GM21528 (cell line): ENCODE measurements around the gene ZCCHC7.
"Not testable (repeated sequence)": the region's sequence is repeated elsewhere in the genome, so short reads cannot be mapped to it uniquely, and the experiment has no call there.

Source experiments
- ATAC-seq: cut with Tn5 transposase; IDR thresholded peaks from one replicate; pipeline ENCODE4 v1.9.1; 2021; ENCODE audit warnings: mild to moderate bottlenecking, moderate library complexity; ENCODE audit not compliant: unreplicated experiment, low FRiP score

The ZCCHC7 gene

DNA sequence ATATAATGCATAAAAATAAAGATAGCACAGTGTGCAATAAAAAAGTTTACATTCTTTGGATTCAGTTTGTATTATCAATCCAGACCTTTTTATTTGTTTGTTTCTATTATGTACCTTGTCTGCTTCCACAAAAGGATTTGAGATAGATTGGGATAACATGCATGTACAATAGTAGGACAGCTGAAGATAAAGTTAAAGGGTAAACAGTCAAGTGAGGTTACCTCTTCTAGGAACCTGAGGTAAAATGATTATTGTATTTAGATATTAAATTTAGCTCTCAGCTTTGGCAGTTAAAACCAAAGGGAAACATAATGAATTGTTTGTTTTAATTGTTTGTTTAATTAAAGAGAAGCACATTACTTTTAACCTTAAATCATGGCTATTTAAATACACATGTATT lies 81.7 kb downstream of the ZCCHC7 start:
- ATAC-seq: no peak

DNA sequence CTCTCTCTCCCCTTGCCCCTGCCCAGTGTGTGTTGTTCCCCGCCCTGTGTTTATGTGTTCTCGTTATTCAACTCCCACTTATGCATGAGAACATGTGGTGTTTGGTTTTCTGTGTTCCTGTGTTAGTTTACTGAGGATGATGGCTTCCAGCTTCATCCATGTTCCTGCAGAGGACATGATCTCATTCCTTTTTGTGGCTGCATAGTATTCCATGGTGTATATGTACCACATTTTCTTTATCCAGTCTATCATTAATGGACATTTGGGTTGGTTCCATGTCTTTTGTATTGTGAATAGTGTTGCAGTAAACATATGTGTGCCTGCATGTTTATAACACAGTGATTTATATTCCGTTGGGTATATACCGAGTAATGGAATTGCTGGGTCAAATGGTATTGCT lies 83.1 kb downstream of the ZCCHC7 start:
- not testable (repeated sequence) for ATAC-seq

DNA sequence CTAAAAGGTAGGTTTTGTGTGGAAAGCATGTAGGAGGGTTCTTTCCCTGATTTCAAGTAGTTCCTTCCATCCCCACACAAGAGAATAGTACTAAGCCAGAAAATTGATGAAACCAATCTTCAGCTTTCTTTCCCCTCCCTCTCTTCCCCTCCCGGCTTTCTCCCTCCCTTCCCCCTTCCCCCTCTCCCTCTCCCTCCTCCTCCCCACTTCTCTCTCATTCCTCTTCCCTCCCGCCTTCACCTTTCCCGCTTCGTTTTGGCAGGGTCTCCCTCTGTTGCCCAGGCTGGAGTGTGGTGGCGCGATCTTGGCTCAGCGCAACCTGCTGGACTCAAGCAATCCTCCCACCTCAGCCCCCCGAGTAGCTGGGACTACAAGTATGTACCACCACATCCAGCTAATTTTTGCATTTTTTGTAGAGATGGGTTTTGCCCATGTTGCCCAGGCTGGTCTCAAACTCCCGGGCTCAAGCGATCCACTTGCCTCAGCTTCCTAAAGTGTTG lies 85.8 kb downstream of the ZCCHC7 start:
- ATAC-seq: no peak

DNA sequence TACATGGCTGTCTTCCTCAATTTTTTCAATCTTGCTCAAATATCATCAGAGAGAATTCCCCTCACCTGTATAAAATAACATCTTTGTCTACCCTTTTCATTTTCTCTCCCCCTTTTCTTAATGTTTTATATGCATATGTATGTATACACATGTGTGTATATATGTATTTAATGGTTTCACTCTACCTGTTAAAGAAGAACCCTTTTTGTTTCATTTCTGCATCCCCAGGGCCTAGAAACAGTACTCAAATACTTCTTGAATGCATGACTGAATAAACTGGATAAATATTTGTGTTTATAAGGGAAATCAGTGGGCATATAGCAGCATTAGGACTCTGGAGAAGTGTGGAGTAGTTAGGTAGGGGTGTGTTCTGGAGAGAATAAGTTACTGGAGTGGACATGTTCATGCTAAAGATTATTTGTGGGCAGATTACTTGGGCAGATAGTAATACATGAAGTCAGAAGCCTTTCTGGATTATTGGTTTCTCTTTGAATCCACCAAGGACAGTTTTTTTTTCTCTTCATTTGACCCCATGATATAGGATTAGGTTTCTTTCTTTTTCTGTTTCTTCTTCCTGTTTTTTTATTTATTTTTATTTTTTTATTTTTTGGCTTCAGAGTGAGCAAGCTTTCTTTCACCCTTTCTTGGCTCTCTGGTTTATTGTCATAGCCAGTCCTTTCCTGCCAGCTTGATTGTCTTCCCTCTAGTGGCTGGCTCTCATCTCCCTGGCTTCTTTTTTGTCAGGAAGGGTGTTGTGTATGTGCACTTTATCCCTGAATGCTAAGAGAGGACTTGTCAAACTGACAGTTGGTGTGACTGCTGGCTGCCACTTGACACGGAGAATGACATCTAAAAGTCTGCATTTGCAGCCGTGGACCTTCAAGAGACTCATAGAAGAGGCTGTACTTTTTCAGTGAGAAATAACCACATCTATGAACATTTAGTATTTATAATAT lies 89.3 kb downstream of the ZCCHC7 start:
- ATAC-seq: no peak

DNA sequence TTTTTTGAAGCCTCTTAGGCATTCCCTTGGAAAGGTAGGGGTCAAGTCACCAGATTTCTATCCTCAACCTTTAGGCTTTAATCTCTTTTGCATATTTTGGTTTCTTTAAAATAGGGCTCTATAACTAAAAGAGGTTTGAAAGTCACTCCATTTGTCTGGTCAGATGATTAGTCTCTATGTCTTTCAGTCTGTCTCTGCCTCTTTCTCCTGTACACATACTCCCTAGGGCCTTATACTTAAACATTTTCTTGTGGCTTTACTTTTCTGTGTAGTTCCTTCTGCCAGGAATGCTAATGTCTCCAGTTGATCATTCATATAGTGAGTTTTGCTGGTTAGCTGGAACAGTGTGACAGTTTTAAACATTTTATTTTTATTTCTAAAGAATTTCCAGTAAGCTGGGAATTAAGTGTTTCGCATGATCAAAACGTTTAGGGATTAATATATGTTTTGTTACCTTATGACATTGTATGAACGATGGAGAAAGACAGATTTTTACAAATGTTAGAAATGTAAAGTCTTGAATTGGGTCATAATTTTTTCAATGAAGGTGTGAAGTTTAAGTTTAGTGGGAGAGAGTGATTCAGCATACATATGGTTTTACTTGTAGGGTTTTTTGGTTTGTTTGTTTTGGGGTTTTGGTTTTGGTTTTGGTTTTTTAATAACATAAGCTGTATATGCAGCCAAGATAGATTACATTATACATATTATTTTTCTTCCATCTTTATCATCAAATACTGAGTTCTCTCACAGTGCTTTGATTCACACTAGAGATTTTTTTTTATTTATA lies 90.6 kb downstream of the ZCCHC7 start:
- no peak for ATAC-seq

DNA sequence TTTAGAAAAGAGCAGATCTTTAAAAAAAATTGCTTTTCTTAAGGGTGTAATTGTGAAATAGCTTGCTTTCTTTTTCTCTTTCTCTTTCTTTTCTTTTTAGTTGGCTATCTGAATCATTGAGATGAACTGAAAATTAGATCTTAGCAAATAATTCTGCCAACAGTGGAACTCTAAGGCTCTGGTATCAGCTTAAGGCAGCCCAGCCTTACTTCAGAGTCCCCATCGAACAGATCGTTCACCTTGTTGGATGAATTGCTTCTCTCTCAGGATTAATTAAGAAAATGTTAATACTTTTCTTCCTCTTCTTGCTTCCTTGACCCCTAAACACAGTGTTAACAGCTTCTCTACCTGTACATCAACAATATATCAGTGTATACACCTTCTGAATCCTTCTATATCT lies 92.1 kb downstream of the ZCCHC7 start:
- ATAC-seq: no peak

DNA sequence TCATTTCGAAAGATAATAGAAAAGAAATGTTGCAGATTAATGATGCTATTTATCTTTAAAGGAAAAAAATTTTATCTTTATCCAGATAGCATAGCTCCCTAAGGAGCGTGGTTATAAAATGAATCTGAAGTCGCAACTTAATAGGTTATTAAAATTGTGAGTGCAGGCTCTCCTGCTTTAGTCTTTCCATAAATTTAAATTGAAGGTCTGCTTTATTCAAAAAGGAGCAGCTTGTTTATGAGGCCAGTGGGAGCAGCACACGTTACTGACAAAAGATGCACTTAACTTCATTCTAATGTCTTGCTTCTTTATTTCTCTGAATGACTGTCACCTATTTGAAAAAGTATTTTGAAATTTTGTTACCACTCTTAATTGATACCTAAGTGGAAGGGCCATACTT lies 95.0 kb downstream of the ZCCHC7 start:
- no peak for ATAC-seq

DNA sequence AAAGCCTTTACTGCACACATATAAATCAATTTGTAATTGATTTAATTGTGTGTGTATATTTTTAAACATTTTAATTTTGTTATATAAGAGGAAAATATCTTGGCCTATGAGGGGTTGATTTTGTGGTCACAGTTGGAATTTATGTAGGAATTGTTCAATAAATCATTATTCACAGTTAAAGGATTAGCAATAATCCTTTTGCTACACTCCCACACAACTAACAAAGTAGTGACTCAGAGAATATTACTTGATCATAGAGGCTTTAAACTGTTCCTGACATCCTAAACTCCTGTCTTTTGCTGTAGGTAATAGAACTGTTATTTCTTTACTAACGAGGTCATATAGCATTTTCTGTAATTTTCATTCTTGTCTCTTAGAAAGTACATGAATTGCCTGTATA lies 95.5 kb downstream of the ZCCHC7 start:
- no peak for ATAC-seq

DNA sequence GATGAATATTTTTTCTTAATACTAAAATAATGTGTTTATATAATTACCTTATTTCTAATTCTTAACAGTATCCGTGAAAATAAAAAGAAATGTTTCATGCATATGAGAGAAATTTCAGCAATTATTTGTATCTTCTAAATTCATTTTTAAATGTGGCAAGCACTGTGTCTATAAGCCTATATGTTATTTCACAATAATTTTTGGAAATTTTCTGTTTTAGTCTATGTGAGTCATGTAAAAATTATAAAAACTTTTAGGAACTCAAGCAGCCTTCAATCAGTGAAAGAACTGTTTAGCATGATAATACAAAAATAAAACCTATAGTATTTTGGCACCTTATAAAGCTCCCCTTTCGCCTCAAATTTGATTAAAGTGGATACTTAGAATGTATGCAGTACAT lies 96.8 kb downstream of the ZCCHC7 start:
- no peak for ATAC-seq

DNA sequence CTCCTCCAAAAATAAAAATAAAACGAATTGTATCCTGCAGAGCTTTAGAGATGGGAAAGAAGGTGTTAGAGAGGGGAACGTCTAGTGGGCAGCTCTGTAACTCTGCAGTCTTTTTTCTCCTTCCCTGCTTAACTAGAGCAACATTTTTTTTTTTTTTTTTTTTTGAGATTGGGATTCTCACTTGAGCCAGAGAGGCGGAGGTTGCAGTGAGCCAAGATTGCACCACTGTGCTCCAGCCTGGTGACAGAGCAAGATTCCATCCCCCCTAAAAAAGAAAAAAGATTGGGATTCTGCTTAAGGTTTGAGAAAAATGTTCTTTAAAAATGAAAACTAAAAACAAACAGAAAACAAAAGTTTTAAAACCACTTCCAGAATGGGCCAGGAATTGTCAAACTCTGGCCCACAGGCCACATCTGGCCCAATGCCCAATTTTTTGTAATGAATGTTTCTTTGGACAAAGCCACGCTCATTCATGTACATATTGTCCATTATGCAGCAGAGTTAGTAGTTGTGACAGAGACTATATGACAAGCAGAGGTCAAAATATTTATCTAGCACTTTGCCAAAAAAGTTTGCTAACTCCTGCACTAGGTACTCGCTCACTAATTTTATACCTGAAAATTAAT lies 98.5 kb downstream of the ZCCHC7 start:
- no peak for ATAC-seq

DNA sequence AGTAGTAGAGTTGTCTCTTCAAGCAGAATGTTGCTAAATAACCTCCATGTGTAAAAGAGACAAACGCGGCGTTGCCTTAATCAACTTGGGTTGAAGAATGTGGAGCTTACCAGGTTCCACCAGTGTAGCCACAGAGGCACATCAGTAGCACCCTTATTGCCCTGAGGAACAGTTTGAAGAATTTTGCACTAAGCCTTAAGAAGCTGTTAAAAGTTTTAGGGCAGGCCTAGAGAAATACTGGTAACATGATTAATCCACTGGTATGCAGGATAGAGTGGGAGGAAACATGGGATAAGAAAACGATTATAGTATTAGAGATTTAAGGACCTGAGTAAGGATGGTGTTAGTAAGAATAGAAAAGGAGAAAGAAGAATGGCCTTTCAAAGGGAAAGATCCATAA lies 100.6 kb downstream of the ZCCHC7 start:
- ATAC-seq: no peak

DNA sequence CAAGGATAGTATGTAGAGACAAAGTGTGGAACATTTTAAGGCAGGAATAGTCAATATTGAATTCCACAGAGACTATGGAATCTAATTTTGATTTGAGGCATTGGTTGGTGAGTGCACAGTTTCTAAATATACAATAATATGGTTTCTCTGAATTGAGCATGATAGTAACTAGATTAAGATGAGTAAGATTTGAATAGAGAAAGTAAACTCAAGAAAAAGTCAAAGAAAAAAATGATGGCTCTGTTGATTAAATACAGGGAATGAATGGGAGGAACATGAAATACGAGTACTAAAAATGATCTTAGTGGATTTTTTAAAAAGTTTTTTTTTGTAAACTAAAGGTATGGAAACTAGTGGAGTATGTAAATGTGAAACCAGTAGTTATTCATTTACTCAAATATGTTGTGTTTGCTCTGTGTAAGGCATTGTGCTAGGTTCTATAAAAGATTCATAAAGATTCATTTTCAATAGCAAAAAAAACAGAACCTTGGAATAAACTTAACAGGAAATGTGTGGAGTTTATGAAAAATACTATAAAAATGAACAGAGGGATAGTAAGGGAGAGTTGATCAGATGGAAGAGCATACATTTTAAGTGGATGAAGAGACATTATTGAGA lies 101.2 kb downstream of the ZCCHC7 start:
- ATAC-seq: no peak

DNA sequence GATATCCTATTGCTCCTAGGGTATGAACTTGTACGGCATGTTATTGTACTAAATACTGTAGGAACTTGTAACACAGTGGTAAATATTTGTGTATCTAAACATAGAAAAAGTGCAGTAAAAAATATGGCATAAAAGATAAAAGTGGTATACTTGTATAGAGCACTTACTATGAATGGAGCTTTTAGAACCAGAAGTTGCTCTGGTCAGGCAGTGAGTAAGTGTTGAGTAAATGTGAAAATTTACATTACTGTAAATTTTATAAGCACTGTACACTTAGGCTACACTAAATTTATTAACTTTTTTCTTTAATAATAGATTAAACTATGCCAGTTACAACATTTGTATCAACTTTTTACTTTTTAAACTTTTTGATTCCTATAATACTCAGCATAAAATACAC lies 109.1 kb downstream of the ZCCHC7 start:
- ATAC-seq: no peak

DNA sequence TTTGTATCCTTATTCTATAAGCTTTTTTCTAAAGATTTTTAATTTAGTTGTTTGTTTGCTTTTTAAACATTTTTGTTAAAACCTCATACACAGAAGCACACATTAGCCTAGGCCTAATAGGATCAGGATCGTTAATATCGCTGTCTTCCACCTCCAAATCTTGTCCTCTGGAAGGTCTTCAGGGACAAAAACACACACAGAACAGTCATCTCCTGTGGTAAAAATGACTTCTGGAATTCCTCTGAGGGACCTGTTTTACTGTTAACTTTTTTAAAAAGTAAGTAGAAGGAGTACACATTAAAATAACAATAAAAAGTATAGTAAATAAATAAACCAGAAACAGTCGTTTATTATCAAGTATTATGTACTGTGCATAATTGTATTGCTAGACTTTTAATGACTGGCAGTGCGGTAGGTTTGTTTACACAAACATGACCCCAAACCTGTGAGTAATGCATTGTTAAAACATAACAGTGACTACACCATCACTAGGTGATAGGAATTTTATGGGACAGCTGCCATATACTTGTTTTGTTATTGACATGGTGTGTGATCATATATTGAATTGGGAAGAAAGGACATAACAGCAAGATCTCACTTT lies 109.6 kb downstream of the ZCCHC7 start:
- ATAC-seq: no peak

DNA sequence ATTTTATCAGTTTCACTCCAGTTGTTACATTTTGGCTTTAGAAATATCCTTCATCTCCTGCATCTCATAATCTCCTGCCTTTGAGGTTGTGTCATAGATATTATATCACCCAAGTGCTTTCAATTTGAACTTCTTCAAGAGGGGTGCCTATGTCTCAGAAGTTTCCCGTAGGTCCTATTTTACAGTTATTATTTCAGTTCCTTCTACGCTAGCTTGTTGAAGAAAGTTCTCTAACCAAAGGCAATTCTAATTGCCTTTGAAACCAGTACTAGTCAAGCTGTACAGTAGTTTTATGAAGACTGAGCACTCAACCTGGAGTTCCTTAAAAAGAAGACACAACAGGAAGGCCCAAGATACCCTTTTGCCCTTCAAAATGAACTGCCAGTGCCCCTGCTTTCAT lies 116.4 kb downstream of the ZCCHC7 start:
- no peak for ATAC-seq

DNA sequence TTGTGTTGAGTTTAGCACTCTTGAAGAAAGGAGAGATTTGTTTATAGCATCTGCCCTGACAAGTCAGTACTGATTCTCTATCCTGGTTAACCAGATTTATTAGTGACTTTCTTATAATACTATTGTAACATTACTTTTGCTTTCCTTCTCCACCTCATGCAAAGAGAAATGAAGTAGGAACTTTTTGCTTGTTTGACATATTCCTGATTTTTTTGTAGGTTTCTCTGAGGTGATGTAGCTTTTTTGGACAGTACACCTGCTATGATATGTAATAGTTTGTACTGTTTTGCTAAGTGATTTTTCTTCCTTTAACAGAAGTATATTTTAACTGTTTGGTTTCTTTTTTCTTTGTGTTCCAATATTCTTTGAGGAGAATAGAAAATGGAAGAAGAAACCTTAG lies 117.7 kb downstream of the ZCCHC7 start:
- no peak for ATAC-seq

DNA sequence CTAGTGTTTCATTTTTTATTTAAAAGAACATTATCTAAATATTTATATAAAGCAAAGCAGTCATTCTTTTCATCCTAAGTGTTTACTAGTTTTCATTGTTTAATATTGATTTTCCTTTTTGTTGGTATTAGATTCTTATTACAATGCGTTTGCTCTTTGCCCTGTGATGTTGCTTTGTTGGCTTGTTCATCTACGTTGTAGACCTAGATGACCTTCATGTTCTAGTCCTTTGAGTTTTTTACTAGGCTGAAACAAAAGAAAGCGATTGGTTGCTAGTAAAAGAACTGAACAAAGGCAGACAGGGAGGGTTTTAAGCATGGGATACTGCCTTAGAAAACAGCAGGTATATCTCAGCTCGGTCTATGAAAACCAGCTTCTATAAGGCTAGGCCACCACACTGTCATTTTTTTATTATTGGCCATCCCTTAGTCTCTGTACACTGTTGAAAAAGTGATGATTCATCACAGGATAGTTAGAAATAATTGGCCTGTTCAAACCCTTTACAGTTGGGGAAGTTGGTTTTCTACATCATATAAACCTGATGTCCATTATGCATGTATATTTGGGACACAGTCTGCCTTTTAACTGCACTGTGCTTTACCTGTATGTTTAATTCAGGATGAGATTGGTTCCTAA lies 119.0 kb downstream of the ZCCHC7 start:
- ATAC-seq: no peak

DNA sequence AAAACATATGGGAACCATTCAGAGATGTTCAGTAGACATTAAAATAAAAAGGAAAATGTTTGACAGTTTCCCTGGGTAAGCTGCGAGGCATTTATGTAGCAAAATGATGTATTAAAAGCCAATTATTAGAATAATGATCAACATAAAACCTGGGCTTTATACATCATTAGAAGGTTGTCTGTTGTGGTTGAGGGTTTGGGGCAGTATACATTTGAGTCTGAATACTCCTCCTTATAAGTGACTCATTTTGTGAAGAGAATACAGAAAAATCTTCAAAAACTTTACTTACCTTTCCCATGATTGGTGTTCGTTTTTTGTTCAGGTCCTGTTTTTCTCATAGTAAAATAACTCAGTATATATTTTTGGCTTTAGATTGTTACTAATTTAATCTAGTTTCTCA lies 119.5 kb downstream of the ZCCHC7 start:
- ATAC-seq: no peak

DNA sequence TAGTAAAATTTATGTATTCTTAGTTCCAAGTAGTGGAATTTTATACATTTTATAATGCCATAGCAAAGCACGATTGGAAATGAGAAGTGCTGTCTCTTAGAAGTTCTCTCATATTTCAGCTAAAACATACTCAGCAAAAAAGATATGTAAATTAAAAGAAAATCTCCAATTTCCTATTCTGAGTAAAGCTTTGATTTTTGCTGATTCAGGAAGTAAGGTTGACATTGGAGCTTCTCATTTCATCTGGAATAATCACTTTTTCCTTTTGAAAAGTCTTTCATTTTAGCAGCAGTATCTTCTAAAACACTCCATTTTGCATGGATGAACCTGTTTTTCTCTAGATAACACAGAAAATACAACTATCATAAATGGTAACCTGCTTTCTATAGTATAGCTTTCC lies 121.0 kb downstream of the ZCCHC7 start:
- no peak for ATAC-seq

DNA sequence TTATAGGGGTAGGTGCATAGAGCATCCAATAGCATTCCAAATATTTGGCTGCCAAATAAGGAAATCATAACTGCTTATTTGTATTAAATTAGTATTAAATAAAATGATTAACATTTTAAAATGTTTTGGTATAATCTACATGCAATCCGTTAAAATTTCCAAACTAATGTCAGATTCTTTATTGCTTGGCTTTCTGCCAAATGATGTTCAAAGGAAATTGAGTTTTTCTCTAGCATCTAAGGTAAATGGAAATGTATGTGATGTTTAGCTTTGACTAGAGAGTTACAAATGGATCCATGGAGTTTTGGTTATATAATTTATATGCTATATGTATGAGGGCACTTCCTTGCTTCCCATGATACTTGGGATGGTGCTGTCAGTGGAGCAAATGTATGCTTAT lies 121.7 kb downstream of the ZCCHC7 start:
- no peak for ATAC-seq
